ENCODE data around the gene SS18L1.

SS18L1 gene

DNA sequence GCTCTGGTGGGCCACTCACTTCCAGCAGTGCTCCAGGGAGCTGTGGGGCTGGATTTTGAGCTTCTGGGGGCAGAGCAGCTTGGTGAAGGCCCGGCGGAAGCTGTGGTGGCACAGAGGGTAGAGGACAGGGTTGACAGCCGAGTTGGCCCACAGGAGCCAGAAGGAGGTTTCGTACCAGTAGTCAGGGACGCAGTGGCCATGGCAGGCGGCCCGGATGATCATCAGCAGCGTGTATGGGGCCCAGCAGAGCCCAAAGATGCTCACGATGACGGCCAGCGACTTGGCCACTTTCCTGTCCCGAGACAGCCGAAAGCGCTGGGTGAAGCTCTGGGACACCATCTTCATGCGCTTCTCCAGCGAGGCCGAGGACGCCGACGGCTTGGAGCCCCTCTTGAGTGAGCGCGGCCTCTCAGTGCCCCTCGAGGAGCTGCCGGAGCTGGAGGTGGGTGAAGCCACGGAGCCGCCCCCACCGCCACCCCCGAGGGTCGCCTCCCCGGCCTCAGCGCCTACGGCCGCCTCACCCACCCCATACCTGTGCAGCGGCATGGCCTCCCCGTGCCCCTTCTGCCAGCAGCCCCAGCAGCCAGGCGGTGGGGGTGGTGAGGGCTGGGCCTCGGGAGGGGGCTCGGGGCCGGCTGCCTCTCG, 72.5 kb downstream of the SS18L1 start:
- DNase-seq: no peak

- no peak for DNase-seq
These were observed 73.3 kb downstream of the SS18L1 start for GRCh38 chr20:62216636-62217566.

- no peak for DNase-seq
These were observed 74.6 kb downstream of the SS18L1 start for GRCh38 chr20:62217913-62218773.

- peak; percentile 77 to 85 (median 85) for DNase-seq
These were observed 75.8 kb downstream of the SS18L1 start for GRCh38 chr20:62219101-62219991.

GRCh38 chr20:62219992-62220665, 76.6 kb downstream of the SS18L1 start, which contains the start of gene HRH3:
TSS of gene HRH3 (minus strand) at chr20:62220278. CDS start at chr20:62219970, 308 bp downstream.
- peak; percentile 73 to 82 (median 78) for DNase-seq

- DNase-seq: peak in 2 of 3 experiments; percentile 75 to 76
These were observed 77.3 kb downstream of the SS18L1 start for GRCh38 chr20:62220666-62221568.

GRCh38 chr20:62222266-62222850, 78.8 kb downstream of the SS18L1 start:
- DNase-seq: no peak

- DNase-seq: no peak
These were observed 79.4 kb downstream of the SS18L1 start for GRCh38 chr20:62222972-62223371.

DNA sequence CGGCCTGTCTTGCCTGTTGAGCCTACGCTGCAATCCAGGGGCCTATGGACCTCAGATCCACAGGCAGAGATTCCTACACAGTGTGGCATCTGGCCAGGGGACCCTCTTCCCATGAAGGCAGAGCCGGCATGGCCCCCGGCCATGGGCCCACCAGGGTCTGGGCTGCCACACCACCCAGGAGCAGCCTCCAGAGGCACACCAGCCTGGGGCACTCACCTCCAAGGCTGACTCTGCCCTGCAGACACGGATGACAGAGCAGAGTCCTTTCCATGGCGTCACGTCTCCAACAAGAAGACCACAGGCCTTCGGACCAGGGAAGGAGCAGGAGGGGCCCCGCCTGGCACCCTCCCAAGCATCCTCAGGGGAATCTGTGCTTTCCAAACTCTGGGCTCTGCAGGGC, 80.0 kb downstream of the SS18L1 start:
- DNase-seq: no peak

GRCh38 chr20:62224113-62224855, 80.7 kb downstream of the SS18L1 start:
- no peak for DNase-seq

GRCh38 chr20:62225026-62225425, 81.5 kb downstream of the SS18L1 start:
- DNase-seq: no peak

DNA sequence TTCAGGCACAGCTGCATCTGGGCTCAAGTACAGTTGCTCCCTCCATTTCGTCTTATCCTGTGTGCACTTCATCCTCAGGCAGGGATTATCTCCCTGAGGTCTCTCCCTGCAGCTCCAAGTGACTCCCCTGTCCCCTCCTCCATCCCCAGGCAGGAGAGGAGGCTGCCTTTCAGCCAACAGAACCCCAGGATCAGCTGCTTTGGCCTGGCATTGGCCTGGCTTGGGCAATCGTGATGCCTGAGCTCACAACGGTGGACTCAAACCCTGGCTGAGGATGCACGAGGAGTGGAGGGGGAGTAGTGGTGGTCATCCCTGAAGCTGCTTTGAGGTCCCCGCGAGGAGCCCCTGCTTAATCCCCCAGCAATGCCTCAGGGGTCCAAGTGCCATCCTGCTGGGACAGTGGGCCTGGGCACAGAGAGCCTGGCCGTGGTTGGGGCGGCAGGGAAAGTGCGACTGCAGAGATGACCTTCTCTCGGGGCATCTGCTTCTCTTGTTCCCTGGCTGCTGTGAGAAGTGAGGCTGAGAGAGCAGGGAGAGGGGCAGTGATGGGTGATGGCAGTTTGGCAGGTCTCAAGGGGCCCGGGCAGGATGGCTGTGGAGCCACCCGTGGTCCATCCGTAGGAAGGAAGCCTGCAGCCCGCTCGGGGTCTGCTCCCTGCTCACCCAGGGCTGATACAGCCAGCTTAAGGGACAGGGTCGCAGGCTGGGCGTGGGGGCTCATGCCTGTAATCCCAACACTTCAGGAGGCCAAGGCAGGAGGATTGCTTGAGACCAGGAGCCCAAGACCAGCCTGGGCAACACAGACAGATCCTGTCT, 82.5 kb downstream of the SS18L1 start:
- no peak for DNase-seq

- no peak for DNase-seq
These were observed 83.4 kb downstream of the SS18L1 start for GRCh38 chr20:62226707-62227590.

- no peak for DNase-seq
These were observed 84.0 kb downstream of the SS18L1 start for GRCh38 chr20:62227591-62227976.

DNA sequence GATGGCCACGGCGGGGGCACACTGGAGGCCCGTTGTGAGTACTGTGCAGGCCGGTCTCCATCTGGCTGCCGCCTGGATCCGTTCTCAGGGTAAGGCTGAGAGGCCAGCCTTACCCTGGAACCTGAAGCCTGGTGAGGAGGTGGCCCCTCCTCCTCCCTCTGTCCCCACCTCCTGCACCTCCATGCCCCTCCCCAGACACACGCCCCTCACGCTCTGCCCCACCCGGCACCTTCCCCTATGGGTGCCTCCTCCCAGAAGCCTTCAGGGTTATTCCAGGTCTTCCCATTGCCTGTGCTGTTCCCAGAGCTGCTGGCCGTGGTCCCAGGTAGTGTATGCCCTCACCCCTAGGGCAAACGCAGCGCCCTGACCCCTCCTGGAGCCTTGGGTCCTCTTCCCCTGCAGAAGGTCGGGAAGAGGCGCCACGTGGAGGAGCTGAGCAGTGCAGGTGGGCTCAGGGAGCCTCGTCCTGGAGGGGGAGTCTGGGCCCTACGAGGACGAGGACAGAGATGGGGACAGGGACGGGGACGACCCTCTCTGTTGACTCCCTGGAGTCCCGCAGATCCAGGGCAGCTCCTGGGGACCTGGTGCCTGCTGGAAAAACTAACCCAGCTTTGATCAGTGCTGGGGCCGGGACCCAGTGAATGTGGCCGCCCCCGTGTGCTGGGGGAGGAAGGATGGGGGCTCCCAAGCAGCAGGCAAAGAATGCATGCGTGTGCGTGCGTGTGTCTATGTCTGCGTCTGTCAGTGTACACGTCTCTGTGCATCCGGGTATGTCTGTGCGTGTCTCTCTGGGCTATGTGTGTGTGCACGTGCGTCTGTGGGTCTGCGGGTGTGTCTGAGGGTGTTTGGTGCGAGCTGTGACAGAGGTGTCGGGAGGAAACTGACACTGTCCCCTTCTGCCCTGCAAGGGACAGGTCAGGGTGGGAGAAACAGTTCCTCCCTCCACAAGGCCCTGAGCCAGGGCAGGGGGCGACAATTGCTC, 84.7 kb downstream of the SS18L1 start:
- no peak for DNase-seq

Data from NCI-H1417 (cell line).